Fibroblast of villous mesenchyme (primary cell): ENCODE results near the gene AMIGO2. TPM values are rescaled to one million over a fixed set of nuclear protein-coding genes. Genes with fewer than 3 reads are reported as not detected.

Source experiments
- DNase-seq: peaks from one replicate; pipeline ENCODE4 v3.0.0-alpha.2; 2010; ENCODE audit warnings: low read depth
- H3K4me3 ChIP-seq: 2 replicates; pipeline ENCODE4 v1.5.1; 2011; ENCODE audit warnings: low read depth, mild to moderate bottlenecking, low read length
- total RNA-seq: library from RNA; depleted of rRNA; stranded (reverse); fragments of >200 nt; gene quantifications from 2 replicates; pipeline ENCODE4 v1.2.3, GENCODE V29; 2012
- TF ChIP-seq, protein P1 (sequence below): IDR thresholded peaks from 2 replicates; pipeline ENCODE4 v1.5.1; 2012; ENCODE audit warnings: low read depth, mild to moderate bottlenecking, low read length; ENCODE audit not compliant: insufficient read depth

AMIGO2 gene
- total RNA-seq, 1 donor, result 62.2 TPM

DNA sequence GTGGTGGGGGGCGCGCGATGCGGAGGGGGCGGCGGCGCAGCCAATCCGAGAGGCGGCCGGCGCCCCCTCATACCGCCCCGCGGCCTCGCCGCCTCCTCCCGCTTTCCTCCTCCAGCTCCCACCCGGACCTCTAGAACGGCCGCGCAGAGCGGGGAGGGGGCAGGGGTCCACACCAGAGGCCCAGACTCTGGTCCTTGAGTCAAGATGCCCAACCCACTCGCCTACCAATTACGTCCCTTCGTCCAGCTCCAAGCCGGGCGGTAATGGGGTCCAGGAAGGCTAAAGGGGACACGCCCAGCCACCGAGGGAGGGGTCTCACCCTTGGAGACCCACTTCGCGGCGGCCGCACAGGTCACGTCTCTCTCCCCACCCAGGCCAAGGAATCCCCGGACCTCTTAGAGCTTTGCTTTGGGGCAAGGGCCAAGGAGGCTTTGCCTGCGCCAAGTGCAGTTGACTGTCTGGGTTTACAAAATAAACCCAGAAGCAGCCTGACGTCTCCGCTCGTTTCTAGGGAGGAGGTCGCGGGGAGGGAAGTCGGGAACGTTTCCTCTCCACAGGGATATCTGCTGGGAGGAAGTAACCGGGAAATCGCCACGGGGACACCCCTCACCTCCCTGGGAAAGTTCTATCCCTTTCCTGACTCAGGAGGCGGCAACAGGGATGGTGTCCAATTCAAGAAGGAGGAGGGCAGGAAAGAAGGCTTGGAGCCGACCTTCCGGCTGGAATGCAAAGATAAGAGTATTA is 394 bp upstream of the AMIGO2 start:
- TF ChIP-seq, protein P1, sequence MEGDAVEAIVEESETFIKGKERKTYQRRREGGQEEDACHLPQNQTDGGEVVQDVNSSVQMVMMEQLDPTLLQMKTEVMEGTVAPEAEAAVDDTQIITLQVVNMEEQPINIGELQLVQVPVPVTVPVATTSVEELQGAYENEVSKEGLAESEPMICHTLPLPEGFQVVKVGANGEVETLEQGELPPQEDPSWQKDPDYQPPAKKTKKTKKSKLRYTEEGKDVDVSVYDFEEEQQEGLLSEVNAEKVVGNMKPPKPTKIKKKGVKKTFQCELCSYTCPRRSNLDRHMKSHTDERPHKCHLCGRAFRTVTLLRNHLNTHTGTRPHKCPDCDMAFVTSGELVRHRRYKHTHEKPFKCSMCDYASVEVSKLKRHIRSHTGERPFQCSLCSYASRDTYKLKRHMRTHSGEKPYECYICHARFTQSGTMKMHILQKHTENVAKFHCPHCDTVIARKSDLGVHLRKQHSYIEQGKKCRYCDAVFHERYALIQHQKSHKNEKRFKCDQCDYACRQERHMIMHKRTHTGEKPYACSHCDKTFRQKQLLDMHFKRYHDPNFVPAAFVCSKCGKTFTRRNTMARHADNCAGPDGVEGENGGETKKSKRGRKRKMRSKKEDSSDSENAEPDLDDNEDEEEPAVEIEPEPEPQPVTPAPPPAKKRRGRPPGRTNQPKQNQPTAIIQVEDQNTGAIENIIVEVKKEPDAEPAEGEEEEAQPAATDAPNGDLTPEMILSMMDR, result no peak
- H3K4me3 ChIP-seq, result peak overlapping the region; percentile 81
- DNase-seq, result peak; percentile 74

DNA sequence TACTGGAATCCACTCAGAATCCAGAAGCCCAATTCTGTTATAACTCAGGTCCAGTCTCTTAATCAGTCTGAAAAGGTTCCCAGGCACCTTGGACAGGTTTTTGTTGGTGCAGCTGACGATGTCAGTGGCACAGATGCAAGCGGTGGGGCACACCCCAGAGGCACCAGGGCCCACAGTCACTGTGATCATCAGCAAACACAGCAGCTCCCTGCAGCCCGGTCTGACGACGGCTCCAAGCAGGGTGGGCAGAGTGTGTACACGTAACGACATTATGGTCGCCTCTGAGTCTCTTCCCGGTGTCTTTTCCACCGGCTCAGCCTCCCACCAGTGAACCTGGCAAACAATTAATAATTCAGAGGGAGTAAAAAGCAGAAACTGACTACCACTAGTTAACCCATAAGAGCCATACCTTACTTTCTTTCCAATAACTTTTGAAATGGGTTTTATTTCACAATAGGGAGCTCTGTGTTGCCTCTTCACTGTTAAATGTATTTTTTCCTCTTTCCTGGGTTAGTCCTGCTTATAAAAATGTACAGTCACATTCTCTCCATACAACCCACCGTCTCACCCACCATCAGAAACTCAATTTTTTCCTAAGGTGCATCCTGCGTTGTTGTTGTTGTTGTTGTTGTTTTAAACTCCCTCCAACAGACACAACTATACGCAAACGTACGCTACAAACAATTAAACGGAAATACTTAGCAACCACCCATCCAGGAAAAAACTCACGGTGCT is 859 bp downstream of the AMIGO2 start:
- DNase-seq, result no peak
- peak overlapping the region; percentile 81 for H3K4me3 ChIP-seq
- TF ChIP-seq, protein P1, result no peak

DNA sequence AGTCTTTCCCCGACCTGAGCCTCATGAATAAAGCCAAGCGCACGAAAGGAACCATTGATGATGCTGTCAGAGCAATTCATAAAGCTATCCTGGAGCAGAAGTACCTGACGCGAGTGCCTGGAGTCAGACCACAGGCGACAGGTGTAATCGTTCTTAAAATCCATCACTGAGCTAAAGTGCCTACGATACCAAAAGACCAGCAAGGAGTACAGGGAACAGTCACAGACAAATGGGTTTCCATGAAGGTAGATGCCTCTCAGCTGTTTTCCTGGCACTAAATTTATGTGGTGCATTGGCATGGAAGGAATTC is 1.7 kb downstream of the AMIGO2 start:
- TF ChIP-seq, protein P1, result no peak
- no peak for DNase-seq
- peak overlapping the region; percentile 81 for H3K4me3 ChIP-seq

DNA sequence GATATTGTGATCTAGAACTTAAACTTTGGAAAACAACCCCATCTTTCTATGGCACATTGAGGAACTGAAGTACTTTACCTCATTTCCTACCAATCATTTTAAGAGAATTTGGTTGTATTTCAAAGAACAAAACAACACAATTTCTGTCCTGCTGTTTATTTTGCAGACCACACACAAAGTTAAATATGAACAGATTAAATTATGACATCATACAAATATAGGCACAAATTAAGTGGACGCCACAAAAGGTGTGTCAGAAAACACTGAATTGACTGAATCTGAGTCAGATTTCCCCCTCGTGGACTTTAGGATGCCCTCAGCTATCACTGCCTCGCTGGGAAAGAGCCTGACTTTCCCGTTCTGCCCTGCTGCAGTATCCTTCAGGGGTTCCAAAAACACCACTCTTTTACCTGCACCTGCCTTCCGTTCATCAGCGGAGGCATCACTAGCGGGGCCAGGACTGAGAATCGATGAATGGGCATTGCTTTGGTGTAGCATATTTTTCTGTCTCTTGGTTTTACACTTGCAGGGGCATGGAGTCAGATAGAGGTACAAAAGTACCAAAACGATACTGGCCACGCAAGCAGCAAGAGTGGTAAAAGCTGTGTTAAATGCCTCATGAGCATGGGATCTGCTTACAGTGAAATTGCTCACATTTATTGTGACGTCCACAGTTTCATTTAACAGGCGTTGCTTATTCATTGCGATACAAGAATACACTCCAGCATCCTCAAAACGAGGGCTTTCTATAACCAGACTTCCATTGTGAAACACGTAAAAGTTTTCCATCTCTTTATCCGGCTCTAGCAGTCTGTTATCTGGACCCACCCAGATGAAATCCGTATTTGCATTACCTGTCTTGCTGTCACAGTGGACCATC is 2.3 kb downstream of the AMIGO2 start:
- peak overlapping the region; percentile 81 for H3K4me3 ChIP-seq
- DNase-seq, result no peak
- TF ChIP-seq, protein P1, result no peak

DNA sequence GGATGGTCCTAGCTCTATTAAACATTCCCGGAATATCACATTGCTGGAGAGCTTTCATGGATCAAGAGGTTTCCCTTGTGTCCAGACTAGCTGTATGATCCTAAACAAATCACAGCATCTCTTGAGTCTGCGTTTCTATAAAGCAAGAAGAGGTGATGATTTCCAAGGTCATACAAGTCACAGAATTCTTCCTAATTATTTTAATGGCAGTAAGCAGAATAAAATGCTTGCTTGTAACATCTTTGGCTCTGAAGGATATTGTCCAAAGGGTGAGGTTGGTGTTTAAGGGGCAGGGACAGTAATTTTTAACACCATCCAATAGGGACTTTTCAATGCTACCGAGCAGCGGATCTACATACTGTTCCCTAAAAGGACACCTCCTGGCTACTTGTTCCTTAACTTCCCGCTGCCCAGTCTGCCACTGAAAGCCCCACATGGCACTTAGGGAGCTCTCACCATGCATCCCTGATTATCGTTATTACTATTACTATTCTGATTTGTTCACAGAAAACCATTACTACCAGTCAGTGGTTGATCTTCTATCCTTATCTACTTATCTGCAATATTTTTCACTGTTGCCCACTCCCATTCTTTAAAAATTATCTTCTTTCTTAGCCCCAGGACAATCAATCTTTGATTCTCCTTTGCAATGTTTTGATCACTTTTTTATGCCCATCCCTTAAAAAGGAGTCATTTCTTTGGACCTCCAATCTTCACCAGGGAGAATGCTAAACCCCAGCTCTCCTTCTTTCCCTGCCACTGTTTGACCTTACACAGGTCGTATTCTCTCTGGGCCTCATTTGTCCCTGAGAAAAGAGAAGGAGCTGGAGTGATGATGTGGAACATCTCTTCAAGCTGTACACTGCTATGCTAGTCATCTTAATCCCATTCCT is 4.3 kb downstream of the AMIGO2 start:
- TF ChIP-seq, protein P1, result no peak
- no peak for DNase-seq
- H3K4me3 ChIP-seq, result no peak overlapping the region

DNA sequence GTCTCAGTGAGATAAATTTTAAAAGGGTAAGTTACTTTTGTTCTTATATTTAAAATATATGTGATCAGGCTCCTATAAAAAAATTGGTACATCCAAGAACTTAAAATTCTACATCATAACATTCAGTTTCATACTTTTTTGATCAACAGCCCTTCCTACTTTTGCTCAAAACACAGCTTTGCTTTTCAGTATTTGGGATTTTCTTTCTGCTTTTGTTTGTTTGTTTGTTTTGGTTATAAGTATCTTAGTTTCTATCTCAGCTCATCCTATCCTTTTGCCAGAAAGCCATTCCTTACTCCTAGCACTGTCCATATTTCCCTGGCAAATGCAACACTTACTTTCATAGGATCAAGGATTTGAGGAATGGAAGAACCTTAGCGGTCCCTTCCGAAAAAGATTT is 5.0 kb downstream of the AMIGO2 start:
- DNase-seq, result no peak
- TF ChIP-seq, protein P1, result no peak
- no peak overlapping the region for H3K4me3 ChIP-seq
